ENCODE data around the gene ZBTB7C.

ZBTB7C gene

GRCh38 chr18:48119204-48119603 lies 290.0 kb downstream of the ZBTB7C start:
- DNase-seq (ENCODE audit: low read depth): no peak

DNA sequence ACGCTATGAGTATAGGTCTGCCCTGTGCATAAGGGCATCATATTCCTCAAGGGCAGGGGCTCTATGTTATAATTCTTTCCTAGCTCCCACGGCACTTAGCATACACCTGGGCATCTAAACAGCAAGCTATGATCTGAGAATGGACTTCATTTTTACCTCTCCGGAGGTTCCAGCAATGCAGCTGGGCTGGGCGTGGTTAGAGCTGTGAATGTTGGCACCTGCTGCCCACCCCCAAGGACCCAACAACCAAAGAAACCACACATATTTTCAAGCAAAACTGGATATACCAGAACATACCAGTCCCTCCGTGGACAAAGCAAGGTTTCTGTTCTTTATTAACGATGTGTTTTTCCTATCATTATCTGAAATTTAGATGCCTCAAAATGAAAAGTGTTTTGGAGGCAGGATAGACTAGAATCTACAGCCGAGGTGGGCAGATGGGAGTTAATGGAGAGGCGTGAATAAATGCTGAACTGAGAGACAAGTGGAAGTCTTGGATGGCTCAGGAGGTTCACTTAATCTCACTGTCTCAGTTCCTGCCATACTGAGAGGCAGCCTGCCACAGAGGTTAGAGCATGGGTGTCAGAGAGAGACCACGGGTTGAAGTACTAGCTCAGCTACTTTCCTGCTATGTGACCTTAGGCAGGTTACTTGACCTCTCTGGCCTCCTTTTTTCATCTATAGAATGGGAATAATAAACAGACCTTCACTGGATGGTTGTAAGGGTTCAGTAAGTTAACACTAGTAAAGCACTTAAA lies 292.1 kb downstream of the ZBTB7C start:
- DNase-seq (ENCODE audit: low read depth): no peak

GRCh38 chr18:48116017-48116416 lies 293.2 kb downstream of the ZBTB7C start:
- no peak for DNase-seq (ENCODE audit: low read depth)

- DNase-seq (ENCODE audit: low read depth): no peak
These were observed 295.5 kb downstream of the ZBTB7C start for GRCh38 chr18:48113691-48114090.

DNA sequence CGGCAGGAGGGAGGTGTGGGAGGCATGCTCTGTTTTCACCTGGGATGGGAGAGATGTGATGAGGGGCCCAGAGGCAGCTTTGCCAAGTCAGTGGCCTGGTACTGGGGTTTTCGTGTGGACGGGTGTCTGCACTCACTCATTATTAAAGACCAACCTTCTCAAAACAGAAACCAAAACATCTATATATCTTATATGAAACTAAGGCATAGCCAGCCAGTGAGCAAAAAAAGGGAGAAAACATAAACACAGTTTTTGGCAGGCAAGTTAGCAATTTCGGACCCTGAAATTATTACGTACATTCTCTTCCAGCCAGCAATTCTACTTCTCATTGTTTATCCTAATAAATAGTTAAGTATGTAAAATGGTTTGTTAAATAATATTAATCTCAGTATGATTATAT lies 297.6 kb downstream of the ZBTB7C start:
- DNase-seq (ENCODE audit: low read depth): no peak

DNA sequence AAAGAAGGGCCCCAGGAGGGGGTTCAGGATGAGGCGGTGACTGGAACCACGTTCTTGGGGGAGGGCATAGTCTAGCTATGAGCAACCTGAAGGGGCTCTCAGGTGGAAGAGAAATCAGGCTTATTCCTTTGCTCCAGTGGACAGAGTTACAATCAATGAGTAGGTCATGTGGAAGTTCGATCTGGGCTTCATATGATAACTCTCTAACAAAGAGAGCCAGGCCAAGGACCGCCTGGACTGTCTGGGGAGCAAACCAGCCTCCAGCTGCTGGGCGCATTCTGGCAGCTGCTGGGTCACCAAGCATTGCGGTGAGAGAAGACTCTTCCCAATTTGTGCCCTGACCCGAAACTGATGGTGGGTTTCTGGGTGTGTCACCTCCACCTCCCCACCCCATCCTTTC lies 298.4 kb downstream of the ZBTB7C start:
- DNase-seq (ENCODE audit: low read depth): no peak

DNA sequence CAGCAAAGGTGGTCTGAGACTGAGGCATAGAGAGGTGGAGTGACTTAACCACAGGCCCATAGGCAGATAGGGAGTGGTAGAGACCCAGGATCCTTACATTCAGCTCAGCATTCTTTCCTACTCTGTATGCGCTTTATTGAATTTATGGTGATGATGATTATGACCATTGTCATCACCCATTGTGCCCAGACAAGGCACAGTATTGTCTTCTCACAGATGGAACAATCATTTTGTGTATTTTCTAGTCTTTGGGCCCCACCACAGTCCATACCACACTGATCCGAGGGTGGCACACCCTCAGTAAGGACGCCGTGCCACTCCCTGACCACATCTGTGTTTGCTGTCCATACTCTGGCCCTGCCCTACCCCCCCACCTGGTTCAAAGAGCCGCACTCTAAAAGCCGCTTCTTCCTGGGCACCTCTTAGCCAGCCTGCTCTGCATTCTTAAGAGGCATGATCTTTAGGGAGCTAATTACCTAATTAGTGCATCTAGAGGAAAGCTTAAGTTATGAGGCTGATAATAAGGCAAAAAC lies 299.2 kb downstream of the ZBTB7C start:
- DNase-seq (ENCODE audit: low read depth): no peak

- DNase-seq (ENCODE audit: low read depth): no peak
These were observed 301.0 kb downstream of the ZBTB7C start for GRCh38 chr18:48108136-48108535.

GRCh38 chr18:48106976-48107781 lies 302.0 kb downstream of the ZBTB7C start:
- DNase-seq (ENCODE audit: low read depth): no peak

GRCh38 chr18:48106498-48106897 lies 302.7 kb downstream of the ZBTB7C start:
- no peak for DNase-seq (ENCODE audit: low read depth)

DNA sequence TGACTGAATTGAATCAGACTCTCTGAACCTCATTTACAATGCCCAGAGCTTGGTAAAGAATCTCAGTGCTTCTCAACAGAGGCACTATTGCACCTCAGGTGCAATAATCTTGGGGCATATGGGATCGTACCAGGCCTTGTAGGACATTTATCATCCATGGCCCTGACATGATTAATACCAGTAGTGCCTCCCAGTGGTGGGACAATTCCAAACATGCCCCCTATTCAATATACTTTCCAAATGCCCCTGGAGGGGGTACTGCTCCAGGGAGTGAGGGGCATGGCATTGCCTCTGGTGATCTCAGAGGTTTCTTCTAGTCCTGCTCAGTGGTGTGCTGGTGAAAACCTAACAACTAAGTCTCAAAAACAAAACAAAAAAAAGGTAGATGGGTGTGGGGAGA lies 303.9 kb downstream of the ZBTB7C start:
- DNase-seq (ENCODE audit: low read depth): no peak

- no peak for DNase-seq (ENCODE audit: low read depth)
These were observed 304.5 kb downstream of the ZBTB7C start for GRCh38 chr18:48104705-48105104.

- no peak for DNase-seq (ENCODE audit: low read depth)
These were observed 308.5 kb downstream of the ZBTB7C start for GRCh38 chr18:48100651-48101165.

- DNase-seq (ENCODE audit: low read depth): no peak
These were observed 309.0 kb downstream of the ZBTB7C start for GRCh38 chr18:48100165-48100575.

GRCh38 chr18:48099481-48100164 lies 309.6 kb downstream of the ZBTB7C start:
- no peak for DNase-seq (ENCODE audit: low read depth)

DNA sequence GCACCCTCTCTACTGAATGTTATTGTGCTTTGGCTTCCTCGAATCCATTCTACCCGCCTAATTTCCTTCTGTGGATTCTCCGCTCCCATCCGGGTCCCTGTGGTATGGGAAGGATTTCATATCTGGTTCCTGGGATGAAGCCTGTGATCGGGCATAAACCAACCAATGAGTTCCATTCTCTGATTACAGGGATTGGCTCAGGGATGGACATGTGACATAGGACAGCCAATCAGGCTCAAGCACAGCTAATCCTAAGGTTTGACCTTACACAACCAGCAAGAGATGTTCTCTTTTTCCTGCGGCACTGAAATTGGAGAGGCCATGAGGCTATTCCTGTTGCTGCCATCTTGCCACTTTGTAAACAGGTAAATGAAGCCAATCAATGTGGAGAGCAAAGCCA lies 310.6 kb downstream of the ZBTB7C start:
- no peak for DNase-seq (ENCODE audit: low read depth)

DNA sequence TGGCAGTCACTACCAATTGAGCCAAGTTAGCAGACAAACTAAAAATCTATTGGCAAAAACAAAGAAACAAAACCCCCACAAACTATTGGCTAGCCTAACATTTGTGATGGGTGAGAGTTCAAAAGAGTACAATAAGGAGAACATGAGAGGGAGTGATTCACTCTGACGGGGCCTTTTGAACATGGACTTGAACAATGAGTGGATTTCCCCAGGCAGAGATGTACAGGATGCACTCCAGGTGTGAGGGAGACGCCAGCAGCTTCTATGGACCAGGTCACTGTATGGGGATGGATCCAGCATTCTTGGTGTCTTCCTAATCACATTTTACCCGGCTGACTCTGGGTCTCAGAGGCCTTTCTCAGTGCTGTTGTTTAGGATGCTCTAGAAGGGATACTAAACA lies 311.2 kb downstream of the ZBTB7C start:
- no peak for DNase-seq (ENCODE audit: low read depth)

- DNase-seq (ENCODE audit: low read depth): no peak
These were observed 313.5 kb downstream of the ZBTB7C start for GRCh38 chr18:48095726-48096125.

DNA sequence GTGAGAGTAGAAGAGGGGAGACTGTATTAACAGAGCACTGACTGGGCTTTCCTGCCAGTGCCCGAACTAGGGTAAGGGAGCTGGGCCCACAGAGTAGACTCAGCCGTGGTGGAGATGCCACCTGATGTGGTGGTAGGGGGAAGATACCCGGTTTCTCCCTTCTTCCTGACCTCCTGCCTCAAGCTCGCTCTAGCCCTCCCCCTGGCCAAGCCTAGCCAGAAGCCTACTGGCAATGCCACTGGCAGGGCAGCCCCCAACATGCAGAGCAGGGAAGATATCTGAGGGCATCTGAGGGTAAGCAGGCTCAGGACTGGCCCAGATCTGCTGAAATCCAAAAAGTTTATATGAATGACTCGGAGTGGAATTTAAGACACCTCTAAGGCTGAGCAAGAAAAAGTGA lies 316.1 kb downstream of the ZBTB7C start:
- no peak for DNase-seq (ENCODE audit: low read depth)

DNA sequence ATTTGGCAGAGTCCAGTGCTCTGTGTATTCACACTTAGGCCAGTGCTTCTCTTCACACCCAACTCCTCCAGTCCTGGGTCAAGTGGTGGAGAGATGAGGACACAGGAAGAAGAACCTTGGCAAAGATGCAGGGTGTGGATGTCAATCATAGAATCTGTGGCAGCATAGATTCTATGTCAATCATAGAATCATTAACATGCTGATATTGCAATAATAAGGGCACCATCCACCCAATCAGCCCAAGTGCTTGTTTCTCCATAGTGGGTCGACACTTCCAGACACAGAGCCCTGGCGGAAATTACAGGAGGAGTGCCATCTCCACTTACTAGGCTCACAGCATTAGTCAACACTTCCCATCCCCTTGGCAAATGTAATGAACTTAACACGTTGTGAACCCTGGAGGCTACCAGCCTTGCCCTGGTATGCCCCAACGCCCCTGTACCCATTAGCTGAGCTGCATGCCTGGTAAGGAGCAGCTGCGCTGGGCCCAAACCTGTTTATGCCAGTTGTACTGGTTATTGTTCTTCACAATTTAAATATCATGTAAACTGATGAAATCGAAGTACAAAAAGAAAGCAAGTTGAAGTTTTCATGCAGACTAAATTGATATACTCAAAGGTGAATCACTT lies 317.2 kb downstream of the ZBTB7C start:
- no peak for DNase-seq (ENCODE audit: low read depth)

DNA sequence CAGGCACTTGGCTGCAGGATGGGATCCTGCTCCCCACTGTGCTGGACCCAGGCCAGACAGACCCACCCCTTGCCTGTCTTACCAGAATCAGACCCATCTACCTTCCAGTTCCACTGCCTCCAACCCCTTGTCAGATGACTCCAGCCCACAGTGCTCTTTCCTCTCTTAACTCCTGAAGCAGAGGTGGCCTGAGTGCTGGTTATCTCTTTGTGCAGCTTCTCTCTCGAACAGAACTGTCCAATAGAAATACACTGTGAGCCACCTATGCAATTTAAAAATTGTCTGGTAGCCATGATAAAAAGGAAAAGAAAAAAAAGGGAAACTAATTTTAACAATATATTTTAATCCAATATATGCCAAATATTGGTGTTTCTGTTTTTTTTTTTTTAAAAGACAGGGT lies 318.5 kb downstream of the ZBTB7C start:
- DNase-seq (ENCODE audit: low read depth): no peak

- no peak for DNase-seq (ENCODE audit: low read depth)
These were observed 319.2 kb downstream of the ZBTB7C start for GRCh38 chr18:48090021-48090420.
